ENCODE data around the gene IGLON5.

The IGLON5 gene

GRCh38 chr19:51317968-51318367 is 6.5 kb downstream of the IGLON5 start:
- no peak for DNase-seq (ENCODE audit: low read depth in 2 of 2)

- DNase-seq (ENCODE audit: low read depth in 2 of 2), result no peak
These were observed 7.5 kb downstream of the IGLON5 start for GRCh38 chr19:51318687-51319648.

DNA sequence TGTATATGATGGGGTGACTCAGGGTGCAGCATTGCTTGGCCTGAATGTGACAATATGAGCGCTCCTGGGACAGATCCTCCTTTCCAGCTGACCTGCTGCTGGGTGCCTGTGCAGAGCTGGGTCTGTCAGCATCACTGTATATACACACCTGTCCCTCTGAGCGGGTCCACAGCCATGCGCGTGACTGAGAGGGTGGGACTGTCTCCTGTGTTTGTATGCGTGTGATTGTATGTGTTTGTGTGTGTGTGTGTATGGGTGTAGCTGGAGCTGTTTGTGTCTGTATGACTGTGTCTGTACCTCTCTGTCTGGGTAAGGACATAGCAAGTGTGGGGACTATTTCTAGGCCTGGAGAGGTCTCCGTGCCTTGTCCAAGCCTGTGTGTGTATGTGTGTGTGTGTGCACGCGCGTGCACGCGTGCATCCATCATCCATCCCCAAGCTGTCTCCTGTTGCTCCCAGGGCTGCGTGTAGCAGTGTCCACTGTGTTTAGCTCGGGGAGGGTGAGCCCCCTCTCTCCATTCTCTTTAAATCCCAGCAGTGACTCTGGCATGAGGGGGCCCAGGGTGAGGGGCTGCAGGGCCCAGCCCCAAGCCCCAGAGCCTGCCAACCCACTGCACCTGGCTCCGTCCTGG is 8.3 kb downstream of the IGLON5 start:
- no peak for DNase-seq (ENCODE audit: low read depth in 2 of 2)

- no peak for DNase-seq (ENCODE audit: low read depth in 2 of 2)
These were observed 8.8 kb downstream of the IGLON5 start for GRCh38 chr19:51320280-51320657.

DNA sequence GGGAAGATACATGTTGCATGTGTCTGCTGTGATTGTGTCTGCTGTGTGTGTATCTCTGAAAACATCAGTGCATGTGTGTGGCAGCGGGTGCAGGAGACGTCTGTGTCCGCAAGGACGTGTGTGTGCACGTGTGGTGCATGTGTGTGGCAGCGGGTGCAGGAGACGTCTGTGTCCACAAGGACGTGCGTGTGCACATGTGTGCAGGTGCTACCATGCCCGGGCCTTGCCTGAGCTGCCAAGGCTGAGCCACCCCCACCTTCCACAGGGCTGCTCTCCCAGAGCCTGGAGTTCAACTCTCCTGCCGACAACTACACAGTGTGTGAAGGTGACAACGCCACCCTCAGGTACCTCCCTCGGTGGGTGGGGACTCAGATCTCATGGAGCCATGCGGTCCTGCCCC is 10.4 kb downstream of the IGLON5 start:
- DNase-seq (ENCODE audit: low read depth in 2 of 2), result no peak

GRCh38 chr19:51323481-51324166 is 12.2 kb downstream of the IGLON5 start:
- no peak for DNase-seq (ENCODE audit: low read depth in 2 of 2)

DNA sequence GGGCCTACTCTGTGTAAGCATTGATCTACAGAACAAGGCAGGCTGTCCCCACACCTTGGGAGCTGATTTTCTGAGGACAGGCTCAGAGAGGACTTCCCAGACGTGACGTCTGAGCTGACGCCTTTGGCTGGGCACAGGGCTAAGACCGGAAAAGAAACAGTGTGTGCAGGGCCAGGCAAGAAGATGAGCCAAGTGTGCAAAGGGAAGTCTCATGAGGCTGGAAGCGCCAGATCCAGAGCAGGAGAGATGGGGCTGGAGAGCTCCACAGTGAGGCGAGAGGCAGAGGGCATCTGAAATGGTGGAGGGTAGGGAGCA is 12.7 kb downstream of the IGLON5 start:
- DNase-seq (ENCODE audit: low read depth in 2 of 2), result no peak

DNA sequence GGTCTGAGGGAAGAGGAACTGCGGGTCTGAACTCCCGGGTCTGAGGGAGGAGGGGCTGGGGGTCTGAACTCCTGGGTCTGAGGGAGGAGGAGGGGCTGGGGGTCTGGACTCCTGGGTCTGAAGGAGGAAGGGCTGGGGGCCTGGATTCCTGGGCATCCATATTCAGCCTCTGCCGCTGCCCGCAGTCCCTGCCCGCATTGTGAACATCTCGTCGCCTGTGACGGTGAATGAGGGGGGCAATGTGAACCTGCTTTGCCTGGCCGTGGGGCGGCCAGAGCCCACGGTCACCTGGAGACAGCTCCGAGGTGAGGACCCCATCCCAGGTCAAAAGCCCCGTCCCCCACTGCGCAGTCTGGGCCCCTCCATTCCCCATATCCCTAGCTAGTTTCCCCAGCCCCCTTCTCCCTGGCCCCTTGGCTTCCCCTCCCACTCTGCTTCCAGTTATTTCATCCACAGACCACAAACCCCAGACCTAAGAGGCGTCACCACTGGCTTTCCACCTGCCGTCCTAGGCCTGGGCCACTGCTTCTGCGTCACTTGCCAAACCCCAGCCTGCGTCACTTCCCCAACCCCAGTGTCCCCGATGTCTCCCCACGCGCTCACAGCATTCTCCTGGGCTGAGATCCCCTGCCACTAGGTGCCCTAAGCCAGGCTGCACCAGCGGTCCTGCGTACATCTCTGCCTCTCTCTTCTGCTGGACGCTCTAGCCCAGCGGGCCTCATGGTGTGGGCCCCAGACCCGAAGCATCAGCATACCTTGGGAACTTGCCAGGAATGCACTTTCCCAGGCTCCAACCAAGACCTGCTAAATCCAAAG is 13.9 kb downstream of the IGLON5 start:
- DNase-seq (ENCODE audit: low read depth in 2 of 2), result peak in 1 of 2 donors; percentile 26

DNA sequence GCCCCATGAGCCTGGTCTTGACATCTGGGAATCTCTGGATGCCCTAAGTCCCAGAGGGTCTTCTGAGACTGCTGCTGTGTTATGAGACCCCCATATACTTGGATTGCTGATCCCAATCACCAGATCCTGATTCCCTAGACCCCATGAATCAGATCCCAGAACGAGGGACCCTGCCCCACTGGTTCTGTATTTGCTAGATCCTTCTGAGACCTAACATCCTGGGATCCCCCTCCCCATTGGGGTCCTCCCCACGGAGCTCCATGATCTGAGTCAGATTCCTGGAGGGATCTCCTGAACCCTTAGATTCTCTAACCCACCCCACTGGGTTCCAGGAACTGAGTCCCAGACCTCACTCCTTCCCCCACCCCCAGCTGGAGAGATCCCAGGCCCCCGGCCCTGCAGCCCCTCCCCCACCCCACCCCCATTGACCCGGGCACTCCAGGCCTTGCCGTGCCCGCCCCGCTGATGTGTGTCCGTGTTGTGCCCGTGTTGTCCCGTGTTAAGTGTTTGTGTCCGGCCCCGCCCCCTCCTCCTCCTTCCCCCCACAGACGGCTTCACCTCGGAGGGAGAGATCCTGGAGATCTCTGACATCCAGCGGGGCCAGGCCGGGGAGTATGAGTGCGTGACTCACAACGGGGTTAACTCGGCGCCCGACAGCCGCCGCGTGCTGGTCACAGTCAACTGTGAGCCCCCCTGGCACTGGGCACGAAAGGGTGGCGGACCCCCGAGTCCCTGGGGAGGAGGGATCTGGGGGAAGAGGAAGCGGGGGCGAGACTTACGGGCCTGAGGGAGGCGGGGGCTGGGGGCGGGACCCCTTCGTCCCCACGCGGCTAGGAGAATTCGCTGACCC is 15.0 kb downstream of the IGLON5 start:
- DNase-seq (ENCODE audit: low read depth in 2 of 2), result no peak

GRCh38 chr19:51327066-51328001 is 15.9 kb downstream of the IGLON5 start:
- peak; percentile 57 to 65 for DNase-seq (ENCODE audit: low read depth in 2 of 2)

- DNase-seq (ENCODE audit: low read depth in 2 of 2), result no peak
These were observed 18.0 kb downstream of the IGLON5 start for GRCh38 chr19:51329411-51329810.

- no peak for DNase-seq (ENCODE audit: low read depth in 2 of 2)
These were observed 18.9 kb downstream of the IGLON5 start for GRCh38 chr19:51330366-51330765.

GRCh38 chr19:51331193-51331592 is 19.7 kb downstream of the IGLON5 start:
- DNase-seq (ENCODE audit: low read depth in 2 of 2), result no peak

DNA sequence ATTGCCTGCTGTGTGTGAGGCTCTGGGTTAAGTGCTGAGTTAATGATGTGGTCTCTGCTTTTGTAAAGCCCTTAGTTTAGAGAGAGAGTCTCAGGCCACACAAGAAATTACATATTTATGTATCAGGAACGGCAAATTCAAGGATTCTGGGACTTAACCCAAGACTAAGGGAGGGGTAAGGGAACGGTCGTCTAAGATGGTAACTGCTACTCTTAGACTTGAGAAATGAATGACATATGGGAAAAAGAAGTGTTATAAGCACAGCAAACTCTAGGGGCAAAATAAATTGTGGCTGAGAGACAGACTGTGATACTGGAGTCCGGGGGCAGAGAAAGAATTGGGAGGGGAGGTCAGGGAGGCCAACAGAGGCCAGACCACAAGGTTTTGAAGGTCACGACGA is 20.3 kb downstream of the IGLON5 start:
- DNase-seq (ENCODE audit: low read depth in 2 of 2), result no peak

- no peak for DNase-seq (ENCODE audit: low read depth in 2 of 2)
These were observed 22.5 kb downstream of the IGLON5 start for GRCh38 chr19:51333836-51334460.

GRCh38 chr19:51337141-51337860 is 25.9 kb downstream of the IGLON5 start:
- DNase-seq (ENCODE audit: low read depth in 2 of 2), result no peak

DNA sequence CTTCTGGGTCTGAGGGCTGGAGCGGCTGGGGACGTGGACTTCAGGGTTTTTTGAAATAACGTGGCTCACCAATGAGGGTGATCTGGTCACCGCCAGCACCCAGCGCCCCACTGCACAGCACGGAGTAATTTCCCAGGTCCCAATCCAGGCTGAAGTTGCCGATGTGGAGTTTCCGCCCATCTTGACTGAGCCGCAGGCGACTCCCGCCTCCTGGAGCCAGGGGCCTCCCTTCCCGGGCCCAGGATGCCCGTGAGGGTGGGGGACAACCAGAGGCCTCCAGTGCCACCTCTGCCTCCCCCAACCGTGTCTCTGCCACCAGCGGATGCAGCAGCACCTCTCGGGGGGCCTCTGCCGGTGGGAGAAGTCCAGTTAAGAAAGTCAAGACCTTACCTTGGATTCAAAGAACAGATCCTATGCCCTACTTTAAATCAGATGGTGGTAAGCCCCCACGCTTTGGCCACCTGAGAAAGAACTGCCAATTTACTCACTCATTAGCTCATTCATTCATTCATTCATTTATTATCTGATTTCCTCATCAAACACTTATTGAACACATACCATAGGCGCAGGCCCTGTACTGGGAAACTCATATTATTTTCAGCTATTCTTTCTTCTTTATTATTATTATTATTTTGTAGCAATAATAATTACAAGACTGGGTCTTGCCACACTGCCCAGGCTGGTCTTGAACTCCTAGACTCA is 26.6 kb downstream of the IGLON5 start:
- DNase-seq (ENCODE audit: low read depth in 2 of 2), result no peak
